Neural progenitor cell (in vitro differentiated cells): ENCODE results near the gene RHBDD1. TPM values are rescaled to one million over a fixed set of nuclear protein-coding genes. Genes with fewer than 3 reads are reported as not detected.
A peak's percentile ranks its signal among the peaks of the same experiment; 100 is the strongest.

Experiments used
- DNase-seq: peaks from one replicate; pipeline ENCODE4 v3.0.0-alpha.2; 2016; ENCODE audit warnings: low spot score
- H2AFZ ChIP-seq: fragments of 200-600 bp; sonication (generic); replicated peaks from 2 replicates; pipeline ENCODE4 v1.6.1; 2016; ENCODE audit warnings: antibody characterized with exemption
- H3F3A ChIP-seq: fragments of 200-600 bp; sonication (generic); 2 replicates; pipeline ENCODE4 v1.6.1; 2016; ENCODE audit warnings: antibody characterized with exemption, low read depth
- H3K27ac ChIP-seq: fragments of 200-600 bp; sonication (generic); 2 replicates; pipeline ENCODE4 v1.5.1; 2016; ENCODE audit warnings: mild to moderate bottlenecking
- H3K27me3 ChIP-seq: fragments of 200-600 bp; sonication (generic); 2 replicates; pipeline ENCODE4 v1.6.1; 2016; ENCODE audit warnings: mild to moderate bottlenecking, moderate library complexity
- H3K36me3 ChIP-seq: fragments of 200-600 bp; sonication (generic); 2 replicates; pipeline ENCODE4 v1.5.1; 2016
- H3K4me1 ChIP-seq: fragments of 200-600 bp; sonication (generic); 2 replicates; pipeline ENCODE4 v1.6.1; 2016; ENCODE audit warnings: mixed run types
- H3K4me2 ChIP-seq: fragments of 200-600 bp; sonication (generic); 2 replicates; pipeline ENCODE4 v1.6.1; 2016
- H3K4me3 ChIP-seq: fragments of 200-600 bp; sonication (generic); 2 replicates; pipeline ENCODE4 v1.5.1; 2016
- H3K79me2 ChIP-seq: fragments of 200-600 bp; sonication (generic); 2 replicates; pipeline ENCODE4 v1.6.1; 2016; ENCODE audit warnings: low read depth
- H3K9ac ChIP-seq: fragments of 200-600 bp; sonication (generic); 2 replicates; pipeline ENCODE4 v1.6.1; 2016
- H3K9me3 ChIP-seq: fragments of 200-600 bp; sonication (generic); 2 replicates; pipeline ENCODE4 v1.5.1; 2016; ENCODE audit warnings: low read depth
- H4K20me1 ChIP-seq: fragments of 200-600 bp; sonication (generic); 2 replicates; pipeline ENCODE4 v1.6.1; 2016; ENCODE audit warnings: low read depth
- H3K27ac Mint-ChIP-seq: 3 replicates; pipeline ENCODE4 v1.8.0; 2021; ENCODE audit warnings: mixed read lengths
- H3K27me3 Mint-ChIP-seq: 2 replicates; pipeline ENCODE4 v1.8.0; 2022; ENCODE audit warnings: low read depth, mild to moderate bottlenecking, inconsistent platforms, moderate library complexity, mixed read lengths; ENCODE audit not compliant: insufficient read depth
- H3K36me3 Mint-ChIP-seq: 3 replicates; pipeline ENCODE4 v1.8.0; 2021; ENCODE audit warnings: mixed read lengths
- H3K4me1 Mint-ChIP-seq: 3 replicates; pipeline ENCODE4 v1.8.0; 2021; ENCODE audit warnings: mixed read lengths
- H3K4me3 Mint-ChIP-seq: 3 replicates; pipeline ENCODE4 v1.8.0; 2021; ENCODE audit warnings: mild to moderate bottlenecking, moderate library complexity, mixed read lengths
- H3K9me3 Mint-ChIP-seq: 3 replicates; pipeline ENCODE4 v1.8.0; 2020; ENCODE audit warnings: mixed read lengths
- CTCF ChIP-seq: fragments of 200-600 bp; sonication (generic); IDR thresholded peaks from 2 replicates; pipeline ENCODE4 v1.5.1; 2017; ENCODE audit warnings: antibody characterized with exemption, mild to moderate bottlenecking
- EZH2 ChIP-seq: fragments of 200-600 bp; sonication (generic); IDR thresholded peaks from 2 replicates; pipeline ENCODE4 v1.6.1; 2017; ENCODE audit warnings: antibody characterized with exemption, mild to moderate bottlenecking, moderate library complexity
- EZH2phosphoT487 ChIP-seq: fragments of 200-600 bp; sonication (generic); IDR thresholded peaks from 2 replicates; pipeline ENCODE4 v1.6.1; 2017; ENCODE audit warnings: antibody characterized with exemption
- total RNA-seq: library from RNA; depleted of rRNA; stranded (reverse); fragments of >200 nt; gene quantifications from 2 replicates; pipeline ENCODE4 v1.2.3, GENCODE V29; 2015; ENCODE audit warnings: low replicate concordance

RHBDD1 gene
- total RNA-seq, 1 donor from 2014 or later: 15.1 TPM

GRCh38 chr2:227010433-227010832, 174.6 kb downstream of the RHBDD1 start:
- no peak overlapping the region for H3K27ac ChIP-seq
- no peaks in the 10 kb centered on the region for H3K27me3 ChIP-seq
- no peaks in the 10 kb centered on the region for H3K4me1 ChIP-seq
- Mint-ChIP-seq H3K36me3 (no peaks in the 10 kb centered on the region), H3K4me3 (no peak overlapping the region), H3K27me3 (no peaks in the 10 kb centered on the region), H3K4me1 (peaks cover 3% of the 10 kb centered on the region), H3K9me3 (peaks cover 3% of the 10 kb centered on the region), H3K27ac (no peak overlapping the region)
- H2AFZ ChIP-seq: no peak overlapping the region
- no peaks in the 10 kb centered on the region for H3K9me3 ChIP-seq
- H3K79me2 ChIP-seq: no peaks in the 10 kb centered on the region
- H3K36me3 ChIP-seq: no peaks in the 10 kb centered on the region
- no peak overlapping the region for H3K4me3 ChIP-seq
- DNase-seq: no peak
- H3F3A ChIP-seq: no peaks in the 10 kb centered on the region
- no peak overlapping the region for H3K4me2 ChIP-seq
- H3K9ac ChIP-seq: no peak overlapping the region
- no peaks in the 10 kb centered on the region for H4K20me1 ChIP-seq
- no peak for TF ChIP-seq EZH2
- TF ChIP-seq EZH2phosphoT487: no peak
- TF ChIP-seq CTCF: no peak

- Histone ChIP-seq H3K9me3 (no peaks in the 10 kb centered on the region), H3K4me3 (no peak overlapping the region), H3K79me2 (no peaks in the 10 kb centered on the region), H3K4me1 (no peaks in the 10 kb centered on the region), H3K36me3 (no peaks in the 10 kb centered on the region), H3K4me2 (no peak overlapping the region), H3K27ac (no peak overlapping the region), H4K20me1 (no peaks in the 10 kb centered on the region), H3K27me3 (no peaks in the 10 kb centered on the region), H2AFZ (no peak overlapping the region), H3F3A (no peaks in the 10 kb centered on the region), H3K9ac (no peak overlapping the region)
- Mint-ChIP-seq H3K27ac (no peak overlapping the region), H3K4me1 (peaks cover 3% of the 10 kb centered on the region), H3K36me3 (no peaks in the 10 kb centered on the region), H3K4me3 (no peak overlapping the region), H3K9me3 (peaks cover 3% of the 10 kb centered on the region), H3K27me3 (peaks cover 4% of the 10 kb centered on the region)
- no peak for TF ChIP-seq EZH2
- no peak for TF ChIP-seq EZH2phosphoT487
- no peak for TF ChIP-seq CTCF
- DNase-seq: no peak
These were observed 177.5 kb downstream of the RHBDD1 start for GRCh38 chr2:227013330-227013729.

- Histone ChIP-seq H3K27ac (no peak overlapping the region), H3K36me3 (no peaks in the 10 kb centered on the region), H3K4me2 (no peak overlapping the region), H3K4me3 (no peak overlapping the region), H3K79me2 (no peaks in the 10 kb centered on the region), H3F3A (no peaks in the 10 kb centered on the region), H2AFZ (no peak overlapping the region), H3K9me3 (no peaks in the 10 kb centered on the region), H3K9ac (no peak overlapping the region), H3K27me3 (no peaks in the 10 kb centered on the region), H3K4me1 (no peaks in the 10 kb centered on the region), H4K20me1 (no peaks in the 10 kb centered on the region)
- Mint-ChIP-seq H3K36me3 (no peaks in the 10 kb centered on the region), H3K4me1 (peaks cover 3% of the 10 kb centered on the region), H3K27ac (no peak overlapping the region), H3K9me3 (peaks cover 3% of the 10 kb centered on the region), H3K4me3 (no peak overlapping the region), H3K27me3 (peaks cover 4% of the 10 kb centered on the region)
- DNase-seq: no peak
- no peak for TF ChIP-seq EZH2
- TF ChIP-seq CTCF: no peak
These were observed 178.0 kb downstream of the RHBDD1 start for GRCh38 chr2:227013881-227014280.

GRCh38 chr2:227016894-227017293, 181.0 kb downstream of the RHBDD1 start:
- Histone ChIP-seq H3K27me3 (no peaks in the 10 kb centered on the region), H3K9me3 (no peaks in the 10 kb centered on the region), H3K4me1 (no peaks in the 10 kb centered on the region), H3K4me2 (no peak overlapping the region), H2AFZ (no peak overlapping the region), H3K79me2 (no peaks in the 10 kb centered on the region), H3K27ac (no peak overlapping the region), H3F3A (no peaks in the 10 kb centered on the region), H4K20me1 (no peaks in the 10 kb centered on the region), H3K36me3 (no peaks in the 10 kb centered on the region), H3K4me3 (no peak overlapping the region), H3K9ac (no peak overlapping the region)
- Mint-ChIP-seq H3K27me3 (peaks cover 6% of the 10 kb centered on the region), H3K4me3 (no peak overlapping the region), H3K27ac (peak overlapping the region; percentile 13), H3K9me3 (peaks cover 3% of the 10 kb centered on the region), H3K36me3 (no peaks in the 10 kb centered on the region), H3K4me1 (peaks cover 3% of the 10 kb centered on the region)
- TF ChIP-seq EZH2: no peak
- DNase-seq: no peak
